SKM-1 (cell line): ENCODE results near the gene PPP2R2B.

Source experiments
- DNase-seq: peaks from one replicate; lab custom pipeline; 2025; ENCODE audit not compliant: unreplicated experiment; lab: John Stamatoyannopoulos, UW

The PPP2R2B gene

DNA sequence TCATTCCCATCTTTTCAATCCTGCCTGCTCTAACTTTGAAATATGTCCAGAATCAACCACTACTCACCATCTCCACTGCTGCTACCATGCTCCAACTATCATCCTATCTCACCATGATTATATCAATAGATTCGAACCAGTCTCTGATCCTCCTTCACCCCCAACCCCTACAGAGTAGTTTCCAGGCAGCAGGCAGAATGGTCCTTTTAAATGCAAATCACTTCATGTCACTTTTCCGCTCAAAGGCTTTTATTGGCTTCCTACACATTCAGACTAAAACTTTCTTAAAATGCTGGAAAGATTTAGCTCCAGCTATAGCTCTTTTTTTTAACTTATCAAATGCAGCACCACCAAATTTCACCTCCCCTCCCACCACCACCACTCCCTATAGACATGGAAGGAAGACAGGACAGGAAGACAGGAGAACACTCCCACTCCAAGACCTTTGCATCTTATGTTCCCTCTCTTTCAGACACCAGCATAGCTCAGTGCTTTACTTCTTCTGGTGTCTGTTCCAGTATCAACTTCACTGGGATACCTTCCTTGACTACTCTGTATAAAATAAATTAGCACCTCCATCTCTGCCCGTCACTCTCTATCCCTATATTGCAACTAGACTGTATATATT is 9.9 kb upstream of the PPP2R2B start:
- no peak for DNase-seq

DNA sequence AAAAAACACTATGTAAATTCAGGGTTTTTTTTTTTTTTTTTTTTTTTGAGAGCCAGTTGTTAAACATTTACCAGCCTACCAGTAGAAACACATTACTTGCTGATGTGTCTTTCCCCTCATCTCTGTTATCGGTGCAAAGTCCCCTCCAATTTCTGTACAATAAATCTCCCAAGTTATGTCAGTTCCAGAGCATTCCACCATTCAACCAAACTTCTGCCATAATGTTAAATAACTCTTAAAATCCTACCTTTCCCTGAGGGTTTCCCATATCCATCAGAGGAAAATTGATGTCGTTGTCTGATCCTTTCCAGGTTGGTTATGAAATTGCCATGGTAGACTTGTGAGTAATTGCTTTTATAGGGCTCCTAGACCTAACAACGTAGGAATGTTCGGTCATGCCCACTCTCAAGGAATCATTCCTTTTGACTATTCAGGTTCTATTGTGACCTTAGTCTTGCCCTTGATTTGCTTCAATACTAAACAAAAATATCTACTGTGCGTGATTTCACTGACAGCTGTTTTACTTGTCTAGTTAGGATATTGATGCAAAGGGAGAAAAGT is 5.6 kb upstream of the PPP2R2B start:
- no peak for DNase-seq

DNA sequence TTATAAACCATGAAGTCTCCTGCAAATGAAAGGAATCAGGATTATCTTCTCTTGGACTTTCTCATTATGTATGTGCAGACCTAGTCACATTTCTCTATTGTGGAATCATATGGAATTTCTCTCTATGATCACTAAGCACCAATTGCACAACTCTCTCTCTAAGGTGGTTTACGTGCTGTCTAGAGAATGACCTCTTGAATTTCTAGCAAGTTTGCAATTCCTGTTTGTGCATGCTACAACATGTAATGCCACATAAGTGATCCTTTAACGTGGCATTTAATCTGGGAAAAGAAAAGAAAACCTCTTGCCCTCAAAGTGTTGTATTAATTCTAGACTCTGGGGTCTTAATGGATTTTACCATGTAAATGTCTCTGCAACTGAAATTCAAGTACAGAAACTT is 5.0 kb upstream of the PPP2R2B start:
- no peak for DNase-seq

DNA sequence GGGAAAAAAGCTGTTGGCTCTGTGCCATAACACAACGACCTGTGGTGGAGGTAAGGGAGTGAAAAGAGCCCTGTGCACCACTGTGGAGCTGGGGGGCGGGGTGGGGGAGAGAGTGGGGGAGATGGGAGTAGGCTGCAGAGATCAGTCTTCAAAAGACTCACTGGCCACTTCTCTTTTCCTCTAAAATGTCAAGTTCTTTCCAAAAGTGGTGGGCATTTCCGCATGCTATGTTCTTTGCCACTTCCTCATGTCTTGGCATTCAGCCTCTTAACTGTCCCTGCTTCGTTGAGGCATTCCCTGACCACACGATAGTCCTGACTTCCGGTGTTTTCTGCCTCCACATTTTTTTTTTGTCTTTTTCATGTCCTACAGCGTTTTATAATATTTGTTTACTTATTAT is 2.4 kb upstream of the PPP2R2B start:
- DNase-seq = no peak

- DNase-seq = no peak
These were observed 628 bp downstream of the PPP2R2B start for GRCh38 chr5:146877783-146878475.

GRCh38 chr5:146877178-146877681 is 1.3 kb downstream of the PPP2R2B start:
- no peak for DNase-seq

- no peak for DNase-seq
These were observed 5.2 kb downstream of the PPP2R2B start for GRCh38 chr5:146873186-146873917.

GRCh38 chr5:146872188-146872587 is 6.4 kb downstream of the PPP2R2B start:
- no peak for DNase-seq

- DNase-seq = no peak
These were observed 10.4 kb downstream of the PPP2R2B start for GRCh38 chr5:146867996-146868708.

DNA sequence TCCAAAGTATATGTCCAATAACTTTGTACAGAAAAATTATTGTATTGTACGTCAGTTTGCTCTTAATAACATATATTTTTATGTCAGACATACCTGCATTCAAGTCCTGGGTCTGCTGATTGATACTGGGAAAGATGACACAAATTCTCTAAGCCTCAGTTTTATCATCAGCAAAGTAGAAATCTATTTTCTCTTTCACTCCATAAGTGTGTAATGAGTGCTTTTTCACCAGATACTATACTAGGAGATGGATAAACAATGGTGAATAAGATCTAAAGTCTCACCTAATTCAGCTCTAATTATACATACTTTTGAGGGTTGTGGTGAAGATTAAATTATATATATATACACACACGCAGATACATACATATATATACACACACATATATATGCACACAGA is 12.3 kb downstream of the PPP2R2B start:
- no peak for DNase-seq

DNA sequence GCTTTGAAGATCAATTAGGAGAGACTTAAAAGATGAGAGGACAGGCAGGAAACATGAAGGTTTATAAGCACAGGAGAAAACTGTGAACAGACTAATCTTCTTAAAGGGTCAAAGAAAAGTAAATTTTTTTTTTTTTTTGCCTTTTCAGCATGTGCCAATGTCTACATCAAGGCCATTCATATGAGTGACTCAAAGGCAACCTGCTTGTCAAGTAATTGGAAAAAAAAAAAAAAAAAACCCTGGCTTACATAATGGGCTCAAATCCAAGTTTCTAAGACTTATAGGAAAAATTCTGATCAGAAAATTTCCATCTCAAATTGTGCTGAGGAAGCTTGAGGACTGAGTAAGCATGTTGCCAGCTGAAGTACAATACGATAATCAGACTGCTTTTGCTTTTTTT is 15.9 kb downstream of the PPP2R2B start:
- no peak for DNase-seq

- no peak for DNase-seq
These were observed 18.2 kb downstream of the PPP2R2B start for GRCh38 chr5:146860213-146860893.

DNA sequence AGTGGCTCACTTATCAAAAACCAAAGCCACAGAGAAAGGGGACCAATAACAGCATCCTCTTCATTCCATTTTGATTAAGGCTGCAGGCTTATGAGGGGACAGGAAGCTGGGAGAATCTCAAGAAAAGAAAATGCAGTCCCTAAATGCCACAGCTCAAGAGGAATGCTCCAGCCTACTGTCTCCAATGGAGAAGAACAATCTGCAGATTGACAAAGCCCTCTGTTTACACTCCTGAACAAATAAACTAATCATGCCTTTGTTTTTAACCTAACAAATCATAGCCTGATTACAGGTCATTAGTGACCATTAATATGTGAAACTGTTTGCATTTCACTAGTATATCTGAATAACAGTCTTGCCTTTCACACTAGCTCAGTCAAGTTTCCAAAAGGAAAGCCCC is 26.5 kb downstream of the PPP2R2B start:
- no peak for DNase-seq

GRCh38 chr5:146851133-146851532 is 27.4 kb downstream of the PPP2R2B start:
- DNase-seq = no peak

GRCh38 chr5:146849694-146850303 is 28.8 kb downstream of the PPP2R2B start:
- DNase-seq = no peak

- DNase-seq = no peak
These were observed 30.4 kb downstream of the PPP2R2B start for GRCh38 chr5:146848133-146848532.

- DNase-seq = no peak
These were observed 38.5 kb downstream of the PPP2R2B start for GRCh38 chr5:146840016-146840415.

- no peak for DNase-seq
These were observed 42.2 kb downstream of the PPP2R2B start for GRCh38 chr5:146836226-146836842.

- DNase-seq = no peak
These were observed 45.4 kb downstream of the PPP2R2B start for GRCh38 chr5:146832985-146833732.
